Gastrocnemius medialis (tissue), 4 donors: ENCODE measurements around the gene UTP11. TPM values are rescaled to one million over a fixed set of nuclear protein-coding genes. Genes with fewer than 3 reads are reported as not detected.
A peak's percentile ranks its signal among the peaks of the same experiment; 100 is the strongest.

Source experiments
- ATAC-seq, 2 donors: fragments of 150-250 bp; one replicate each; pipeline ENCODE4 v1.9.1; 2016
- DNase-seq, 2 donors: peaks; one replicate each; pipeline ENCODE4 v3.0.0-alpha.2; 2019
- H3K27ac ChIP-seq, 4 donors: fragments of 200-600 bp; sonication (generic); 1 replicate in 1 of 4; 2 replicates in 3 of 4; pipeline ENCODE4 v1.5.1; 2016 to 2018; ENCODE audit warnings: mild to moderate bottlenecking in 2 of 4, moderate library complexity in 1 of 4
- H3K27me3 ChIP-seq, 3 donors: fragments of 200-600 bp; sonication (generic) in 2 of 3; 1 replicate in 1 of 3; 2 replicates in 2 of 3; pipeline versions ENCODE4 v1.5.1 to v1.6.0; 2016 to 2019; ENCODE audit warnings: mild to moderate bottlenecking in 1 of 3, moderate library complexity in 1 of 3
- H3K36me3 ChIP-seq, 2 donors: fragments of 200-600 bp; sonication (generic) in 1 of 2; one replicate each; pipeline ENCODE4 v1.5.1; 2017 to 2018
- H3K4me1 ChIP-seq, 2 donors: fragments of 200-600 bp; sonication (generic) in 1 of 2; one replicate each; pipeline ENCODE4 v1.5.1; 2016 to 2017; ENCODE audit warnings: mild to moderate bottlenecking in 2 of 2
- H3K4me3 ChIP-seq, 4 donors: fragments of 200-600 bp; sonication (generic) in 3 of 4; 1 replicate in 1 of 4; 2 replicates in 3 of 4; pipeline ENCODE4 v1.5.1; 2016 to 2019; ENCODE audit warnings: mild to moderate bottlenecking in 2 of 4
- H3K9me3 ChIP-seq, 3 donors: fragments of 200-600 bp; sonication (generic) in 2 of 3; 1 replicate in 1 of 3; 2 replicates in 2 of 3; pipeline ENCODE4 v1.5.1; 2016 to 2019
- CTCF ChIP-seq, 5 experiments: fragments of 450-650 bp in 3 of 5; fragments of 200-600 bp in 2 of 5; sonication (generic) in 2 of 5; IDR thresholded peaks in 4 of 5; conservative IDR thresholded peaks in 1 of 5; 1 replicate in 4 of 5; 2 replicates in 1 of 5; pipeline ENCODE4 v1.5.1; 2016 to 2019; ENCODE audit warnings: antibody characterized with exemption in 5 of 5, mild to moderate bottlenecking in 3 of 5, moderate library complexity in 3 of 5
- POLR2A ChIP-seq, 2 donors: fragments of 450-650 bp; IDR thresholded peaks; one replicate each; pipeline ENCODE4 v1.6.1; 2017; ENCODE audit warnings: antibody characterized with exemption in 2 of 2, mild to moderate bottlenecking in 2 of 2, moderate library complexity in 2 of 2
- in situ Hi-C, 4 donors: fragments of 200-750 bp; cut with MboI; loops; one replicate each; pipeline versions ENCODE4 v1.15.0 to v1.8.0; 2017; ENCODE audit warnings: low sequenced_read_pairs in 4 of 4
- intact Hi-C: fragments of 100-400 bp; cut with DNase I; formaldehyde crosslinking; loops from one replicate; pipeline ENCODE4 v1.15.1; 2023; ENCODE audit warnings: low total_unique reads
- total RNA-seq, 4 donors: library from RNA; depleted of rRNA; stranded (reverse); fragments of >200 nt; gene quantifications; one replicate each; pipeline versions ENCODE4 v1.1.0 to v1.2.3, GENCODE V29; 2016

Gene UTP11
- total RNA-seq, 4 donors from 2014 or later = 141 to 206 (median 186) TPM

GRCh38 chr1:38028105-38028591, 15.6 kb downstream of the UTP11 start:
- in situ Hi-C loops = no loop called here
- intact Hi-C loops = loop anchor here (5.0 to 10.0 kb wide), 2 partner anchors 81 to 333 kb away; partner anchors contain the start of genes CDCA8 and INPP5B

GRCh38 chr1:38028671-38029070, 16.1 kb downstream of the UTP11 start:
- TF ChIP-seq POLR2A (IDR thresholded peaks at IDR 0.05) (no peak), CTCF (IDR thresholded peaks at IDR 0.05 in 4 of 5, conservative IDR thresholded peaks at IDR 0.05 in 1 of 5) (no peak)
- peak in 1 of 2 donors; percentile 36 for DNase-seq
- H3K4me3 ChIP-seq = no peak overlapping the region
- no peaks in the 10 kb centered on the region for H3K27me3 ChIP-seq
- peak overlapping the region; percentile 76 to 100 (median 84) for H3K27ac ChIP-seq
- no peaks in the 10 kb centered on the region for H3K9me3 ChIP-seq
- peak in 1 of 2 donors; percentile 0 for ATAC-seq
- in situ Hi-C loops (no loop called here), intact Hi-C loops (loop anchor here (5.0 to 10.0 kb wide), 2 partner anchors 81 to 334 kb away; partner anchors contain the start of genes CDCA8 and INPP5B)
- peaks cover 0 to 22% of the 10 kb centered on the region in 2 donors for H3K36me3 ChIP-seq
- peaks cover 61 to 69% of the 10 kb centered on the region in 2 donors for H3K4me1 ChIP-seq

More at GRCh38 chr1:38028105-38028591, 15.6 kb downstream of the UTP11 start:
- DNase-seq (peak in 1 of 2 donors; percentile 33), ATAC-seq (no peak)
- Histone ChIP-seq H3K4me3 (no peak overlapping the region), H3K27me3 (no peaks in the 10 kb centered on the region), H3K27ac (peak overlapping the region; percentile 76 to 100 (median 84)), H3K36me3 (peaks cover 0 to 27% of the 10 kb centered on the region in 2 donors), H3K4me1 (peaks cover 66 to 74% of the 10 kb centered on the region in 2 donors), H3K9me3 (no peaks in the 10 kb centered on the region)
- TF ChIP-seq POLR2A (IDR thresholded peaks at IDR 0.05) (no peak), CTCF (IDR thresholded peaks at IDR 0.05 in 4 of 5, conservative IDR thresholded peaks at IDR 0.05 in 1 of 5) (no peak)

DNA sequence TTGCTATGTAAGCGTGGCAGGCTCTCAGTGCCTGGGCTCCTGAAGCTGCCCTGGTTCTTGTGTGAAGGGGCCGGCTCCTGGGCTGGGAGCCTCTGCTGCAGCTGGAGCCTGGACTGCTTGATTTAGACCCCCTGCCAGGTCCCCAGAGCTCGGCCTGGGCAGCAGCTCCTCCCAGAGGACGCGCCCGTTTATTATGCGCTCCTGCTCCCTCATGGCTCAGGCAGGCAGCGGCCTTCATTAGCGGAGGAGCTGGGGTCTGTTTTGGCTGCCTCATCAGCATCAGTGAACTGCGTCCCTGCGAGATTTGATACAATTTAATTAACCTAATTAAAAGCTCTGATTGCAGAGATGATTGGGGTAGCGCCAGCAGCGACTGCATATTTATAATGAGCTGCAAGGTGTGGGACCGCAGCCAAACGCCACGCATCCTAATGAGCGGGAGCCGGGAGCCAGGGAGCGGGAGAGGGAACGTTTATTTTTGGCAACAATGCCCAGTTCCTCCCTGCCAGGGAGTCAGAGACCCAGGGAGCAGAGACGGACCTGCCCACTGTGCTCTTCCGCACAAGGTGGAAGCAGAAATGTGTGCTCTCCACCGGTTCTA, 16.6 kb downstream of the UTP11 start:
- DNase-seq (peak in 1 of 2 donors; percentile 63), ATAC-seq (peak in 1 of 2 donors; percentile 9)
- intact Hi-C loops (loop anchor here (5.0 to 10.0 kb wide), 2 partner anchors 82 to 334 kb away; partner anchors contain the start of genes CDCA8 and INPP5B), in situ Hi-C loops (no loop called here)
- Histone ChIP-seq H3K27ac (peak overlapping the region; percentile 76 to 100 (median 84)), H3K4me3 (peak overlapping the region in 1 of 4 donors; percentile 7), H3K27me3 (no peaks in the 10 kb centered on the region), H3K4me1 (peaks cover 57 to 65% of the 10 kb centered on the region in 2 donors), H3K9me3 (no peaks in the 10 kb centered on the region), H3K36me3 (peaks cover 0 to 18% of the 10 kb centered on the region in 2 donors)
- TF ChIP-seq CTCF (IDR thresholded peaks at IDR 0.05 in 4 of 5, conservative IDR thresholded peaks at IDR 0.05 in 1 of 5) (peak in 1 of 5 experiments; percentile 45), POLR2A (IDR thresholded peaks at IDR 0.05) (no peak)

DNA sequence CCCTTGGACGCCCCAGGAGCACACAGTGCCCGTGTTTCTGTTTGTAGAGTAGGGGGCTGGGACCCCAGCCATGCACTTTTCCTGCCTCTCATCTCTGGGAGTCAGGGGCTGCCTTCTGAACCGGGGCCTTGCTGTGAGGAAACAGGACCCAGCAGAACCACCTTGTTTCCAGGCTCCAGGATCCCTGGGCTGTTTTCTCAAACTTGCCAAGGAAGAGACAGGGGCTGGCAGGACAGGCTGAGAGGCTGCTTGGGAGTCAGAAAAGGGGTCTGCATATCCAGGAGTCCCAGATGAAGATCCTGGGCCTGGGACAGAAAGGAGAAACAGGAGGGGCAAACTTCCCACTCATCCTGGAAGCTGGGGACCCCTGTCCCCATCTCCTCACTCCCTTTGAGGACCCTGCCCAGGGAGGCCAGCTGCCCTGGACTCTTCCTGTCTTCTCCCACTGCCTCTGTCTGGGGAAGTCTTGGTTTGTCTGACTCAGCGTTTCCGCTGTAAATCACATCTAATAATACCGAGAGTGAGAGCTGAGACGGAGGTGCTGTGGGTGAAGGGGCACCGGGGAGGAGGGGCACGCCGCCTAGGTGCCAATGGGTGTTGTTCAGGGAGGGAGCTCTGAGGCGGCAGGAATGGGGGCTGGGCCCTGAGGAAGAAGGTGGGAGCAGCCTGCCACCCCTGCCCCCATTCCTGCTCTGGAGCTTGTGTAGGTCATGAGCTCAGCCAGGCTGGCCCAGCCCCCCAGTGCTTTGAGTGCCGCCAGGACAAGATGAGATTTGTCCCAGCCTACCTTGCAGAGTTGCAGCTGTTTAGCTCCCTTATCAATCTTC, 17.4 kb downstream of the UTP11 start:
- Histone ChIP-seq H3K4me1 (peaks cover 54 to 63% of the 10 kb centered on the region in 2 donors), H3K27me3 (no peaks in the 10 kb centered on the region), H3K36me3 (peaks cover 0 to 13% of the 10 kb centered on the region in 2 donors), H3K4me3 (peak overlapping the region in 1 of 4 donors; percentile 7), H3K9me3 (no peaks in the 10 kb centered on the region), H3K27ac (peak overlapping the region; percentile 76 to 100 (median 84))
- in situ Hi-C loops = no loop called here
- intact Hi-C loops = loop anchor here (5.0 to 10.0 kb wide), 2 partner anchors 83 to 335 kb away; partner anchors contain the start of genes CDCA8 and INPP5B
- DNase-seq (peak in 1 of 2 donors; percentile 64), ATAC-seq (peak; percentile 24 to 32)
- no peak for TF ChIP-seq POLR2A (IDR thresholded peaks at IDR 0.05)
- TF ChIP-seq CTCF (IDR thresholded peaks at IDR 0.05 in 4 of 5, conservative IDR thresholded peaks at IDR 0.05 in 1 of 5) = no peak
